ENCODE data around the gene SMIM38.

DNA sequence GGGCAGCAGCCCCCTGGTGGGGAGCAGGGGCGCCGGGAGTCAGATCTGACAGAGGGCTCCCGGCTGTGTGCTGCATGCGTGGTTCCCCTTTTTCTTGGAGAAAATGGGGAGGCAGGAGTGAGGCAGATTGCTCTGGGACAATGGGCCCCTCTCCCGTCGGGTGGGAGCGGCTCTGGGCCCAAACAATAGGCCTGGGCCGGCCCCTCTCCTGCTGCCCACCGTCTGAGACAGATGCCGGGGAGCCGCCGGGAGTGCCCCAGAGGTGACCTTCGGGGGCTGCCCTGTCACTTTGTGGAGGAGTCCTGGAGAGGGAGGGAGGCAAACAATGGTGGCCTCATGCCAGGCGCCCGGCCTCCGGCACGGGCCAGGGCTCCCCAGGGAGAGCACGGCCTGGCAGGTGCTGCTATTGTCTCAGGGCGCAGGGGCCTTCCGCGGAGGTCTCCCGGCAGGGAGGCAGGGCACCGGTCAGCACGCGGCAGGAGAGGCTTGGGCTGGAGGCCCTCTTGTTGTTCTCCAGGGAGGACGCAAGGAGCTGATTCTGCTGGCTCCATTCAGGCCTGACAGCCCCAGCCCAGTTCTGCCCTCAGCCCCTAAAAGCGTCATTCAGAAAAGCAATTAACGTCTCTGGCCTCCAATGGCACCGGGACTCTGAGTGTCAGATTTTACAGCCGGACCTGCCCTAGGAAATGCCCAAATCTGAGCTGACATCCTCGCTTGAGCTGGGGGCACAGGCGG, 44.8 kb downstream of the SMIM38 start:
- TF ChIP-seq EZH2 (IDR thresholded peaks at IDR 0.05; ENCODE audit: borderline replicate concordance, insufficient read depth, low read depth, low read length, poor library complexity, severe bottlenecking), result no peak
- TF ChIP-seq, protein P1, sequence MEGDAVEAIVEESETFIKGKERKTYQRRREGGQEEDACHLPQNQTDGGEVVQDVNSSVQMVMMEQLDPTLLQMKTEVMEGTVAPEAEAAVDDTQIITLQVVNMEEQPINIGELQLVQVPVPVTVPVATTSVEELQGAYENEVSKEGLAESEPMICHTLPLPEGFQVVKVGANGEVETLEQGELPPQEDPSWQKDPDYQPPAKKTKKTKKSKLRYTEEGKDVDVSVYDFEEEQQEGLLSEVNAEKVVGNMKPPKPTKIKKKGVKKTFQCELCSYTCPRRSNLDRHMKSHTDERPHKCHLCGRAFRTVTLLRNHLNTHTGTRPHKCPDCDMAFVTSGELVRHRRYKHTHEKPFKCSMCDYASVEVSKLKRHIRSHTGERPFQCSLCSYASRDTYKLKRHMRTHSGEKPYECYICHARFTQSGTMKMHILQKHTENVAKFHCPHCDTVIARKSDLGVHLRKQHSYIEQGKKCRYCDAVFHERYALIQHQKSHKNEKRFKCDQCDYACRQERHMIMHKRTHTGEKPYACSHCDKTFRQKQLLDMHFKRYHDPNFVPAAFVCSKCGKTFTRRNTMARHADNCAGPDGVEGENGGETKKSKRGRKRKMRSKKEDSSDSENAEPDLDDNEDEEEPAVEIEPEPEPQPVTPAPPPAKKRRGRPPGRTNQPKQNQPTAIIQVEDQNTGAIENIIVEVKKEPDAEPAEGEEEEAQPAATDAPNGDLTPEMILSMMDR (IDR thresholded peaks at IDR 0.05), result no peak

All from B cell (primary cell).